ENCODE measurements around the gene APBA2.

Gene APBA2

DNA sequence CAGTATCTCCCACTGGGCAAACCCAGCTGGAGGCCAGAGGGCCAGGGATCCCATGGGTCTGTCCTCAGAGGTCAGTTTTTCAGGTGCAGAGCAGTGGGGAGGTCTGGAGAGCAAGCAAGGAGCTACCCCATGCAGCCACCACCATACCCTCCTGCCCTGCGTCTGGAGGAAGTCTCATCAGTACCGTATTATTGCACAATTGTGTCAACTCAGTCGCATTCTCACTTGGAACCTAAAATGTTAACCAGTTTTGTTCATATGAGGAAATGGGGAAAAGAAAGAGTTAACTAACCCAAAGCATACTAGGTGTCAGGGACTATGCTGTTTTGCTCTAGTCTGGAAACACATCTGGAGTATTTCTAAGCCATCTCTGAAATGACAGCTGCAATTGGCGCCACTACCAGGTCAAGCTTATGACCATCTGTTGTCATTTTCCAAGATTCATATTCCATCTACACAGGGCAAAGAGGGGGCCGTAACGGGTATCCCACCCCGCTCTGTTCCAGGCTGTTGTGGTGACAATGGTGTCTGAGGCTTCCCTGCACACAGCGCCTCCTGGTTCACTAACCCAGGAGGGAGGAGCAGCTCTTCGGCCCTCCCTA, 16.9 kb upstream of the APBA2 start:
- in situ Hi-C loops (cut with MboI; ENCODE audit: low sequenced_read_pairs): no loop called here
- Histone ChIP-seq H3K4me3 (no peak overlapping the region), H3K4me1 (no peaks in the 10 kb centered on the region), H3K36me3 (replicated peaks) (no peaks in the 10 kb centered on the region), H3K9me3 (no peaks in the 10 kb centered on the region), H3K27me3 (ENCODE audit: low read depth) (no peaks in the 10 kb centered on the region)
- no peak for DNase-seq (ENCODE audit: low spot score in 2 of 2)

DNA sequence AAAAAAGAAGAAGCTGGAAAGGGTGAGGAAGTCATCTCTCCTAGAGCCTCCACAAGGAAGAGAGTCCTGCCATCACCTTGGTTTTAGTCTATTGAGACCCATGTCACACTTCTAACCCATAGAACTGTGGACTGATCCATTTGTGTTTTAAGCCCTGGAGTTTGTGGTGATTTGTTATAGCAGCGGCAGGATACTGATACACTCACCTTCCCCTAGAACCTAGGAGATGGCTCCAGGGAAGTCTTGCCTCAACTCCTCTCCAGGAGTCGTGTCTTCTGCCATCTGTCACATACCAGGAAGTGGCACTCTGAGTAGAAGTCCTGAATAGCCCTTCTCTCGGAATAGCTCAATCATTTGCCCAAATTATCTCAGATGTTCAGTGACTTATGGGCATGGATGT, 14.6 kb upstream of the APBA2 start:
- Histone ChIP-seq H3K36me3 (replicated peaks) (no peaks in the 10 kb centered on the region), H3K27me3 (ENCODE audit: low read depth) (no peaks in the 10 kb centered on the region), H3K9me3 (no peaks in the 10 kb centered on the region), H3K4me1 (no peaks in the 10 kb centered on the region), H3K4me3 (no peak overlapping the region)
- in situ Hi-C loops (cut with MboI; ENCODE audit: low sequenced_read_pairs): no loop called here
- no peak for DNase-seq (ENCODE audit: low spot score in 2 of 2)

DNA sequence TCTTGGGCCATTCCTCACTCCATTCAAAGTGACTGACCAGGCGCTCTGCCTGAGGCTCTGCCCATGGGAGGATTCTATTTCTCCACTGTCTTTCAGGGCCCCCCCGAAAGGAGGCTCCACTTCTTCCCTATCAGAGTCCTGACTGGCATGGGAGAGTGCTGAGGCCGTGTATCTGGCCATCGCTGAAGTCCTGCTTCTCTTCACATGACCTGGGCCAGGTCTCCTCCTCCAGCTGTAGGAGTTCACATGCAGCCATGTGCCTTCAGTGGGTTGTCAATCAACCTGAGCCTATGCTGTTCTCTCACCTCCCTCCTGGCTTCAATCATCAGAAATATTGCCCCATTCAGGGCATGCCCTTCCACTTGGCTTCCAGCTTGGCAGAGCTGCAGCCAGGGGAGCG, 12.8 kb upstream of the APBA2 start:
- Histone ChIP-seq H3K36me3 (replicated peaks) (no peaks in the 10 kb centered on the region), H3K4me3 (no peak overlapping the region), H3K9me3 (no peaks in the 10 kb centered on the region), H3K4me1 (no peaks in the 10 kb centered on the region), H3K27me3 (ENCODE audit: low read depth) (no peaks in the 10 kb centered on the region)
- no peak for DNase-seq (ENCODE audit: low spot score in 2 of 2)
- in situ Hi-C loops (cut with MboI; ENCODE audit: low sequenced_read_pairs): no loop called here

DNA sequence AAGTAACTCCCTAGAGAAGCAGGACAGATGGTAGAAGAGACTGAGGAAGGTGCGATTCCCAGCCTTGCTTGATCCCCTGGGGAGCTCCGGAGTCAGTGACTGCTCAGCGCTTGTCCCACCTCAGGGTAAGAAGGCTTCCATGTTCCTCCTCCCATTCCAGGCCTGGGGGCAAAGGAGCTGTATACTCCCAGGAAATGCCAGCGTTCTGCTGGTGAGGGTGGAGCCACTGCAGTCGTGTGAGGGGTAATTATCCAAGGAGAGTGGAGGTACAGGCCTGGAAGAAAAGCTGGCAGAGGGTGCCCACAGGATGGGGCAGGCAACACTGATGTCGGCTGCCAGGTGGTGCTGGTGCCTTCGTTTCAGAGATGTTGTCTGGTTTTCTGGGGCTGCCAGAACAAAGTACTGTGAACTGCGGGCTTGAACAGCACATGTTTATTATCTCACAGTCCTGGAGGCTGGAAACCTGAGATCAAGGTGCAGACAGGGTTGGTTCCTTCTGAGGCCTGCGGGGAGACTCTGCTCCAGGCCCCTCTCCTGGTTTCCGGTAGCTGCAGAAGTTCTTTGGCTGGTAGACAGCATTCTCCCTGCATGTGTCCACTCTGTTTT, 12.1 kb upstream of the APBA2 start:
- in situ Hi-C loops (cut with MboI; ENCODE audit: low sequenced_read_pairs): no loop called here
- no peaks in the 10 kb centered on the region for H3K4me1 ChIP-seq
- no peaks in the 10 kb centered on the region for H3K27me3 ChIP-seq (ENCODE audit: low read depth)
- no peaks in the 10 kb centered on the region for H3K9me3 ChIP-seq
- DNase-seq (ENCODE audit: low spot score in 2 of 2): no peak
- H3K4me3 ChIP-seq: no peak overlapping the region
- H3K36me3 ChIP-seq (replicated peaks): no peaks in the 10 kb centered on the region

DNA sequence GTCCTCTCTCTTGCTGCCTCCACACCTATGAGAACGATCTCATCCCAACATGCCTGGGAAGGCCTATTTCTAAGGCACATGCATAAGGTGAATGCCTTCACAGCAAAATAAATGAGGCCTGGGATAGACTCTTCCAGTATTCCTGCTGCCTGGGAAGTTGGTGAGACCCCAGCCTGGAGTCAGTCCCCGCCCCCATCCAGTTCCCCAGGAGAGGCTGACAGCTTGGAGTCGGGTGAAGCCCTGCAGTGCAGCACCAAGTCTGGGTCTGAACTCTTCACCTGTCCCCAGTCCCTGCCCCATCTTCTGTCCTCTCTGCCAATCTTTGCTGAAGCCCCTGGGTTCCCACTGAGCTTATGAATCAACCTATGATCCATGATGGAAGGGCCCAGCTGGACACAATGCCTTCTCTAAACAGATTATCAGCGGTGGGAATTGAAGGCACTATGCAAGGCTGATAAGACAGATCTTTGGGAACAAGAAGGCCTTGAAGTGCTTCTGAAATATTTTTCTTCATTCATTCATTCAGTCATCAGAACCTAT, 10.2 kb upstream of the APBA2 start:
- DNase-seq (ENCODE audit: low spot score in 2 of 2): no peak
- in situ Hi-C loops (cut with MboI; ENCODE audit: low sequenced_read_pairs): no loop called here
- no peaks in the 10 kb centered on the region for H3K36me3 ChIP-seq (replicated peaks)
- H3K4me3 ChIP-seq: no peak overlapping the region
- H3K9me3 ChIP-seq: no peaks in the 10 kb centered on the region
- H3K4me1 ChIP-seq: no peaks in the 10 kb centered on the region
- no peaks in the 10 kb centered on the region for H3K27me3 ChIP-seq (ENCODE audit: low read depth)

DNA sequence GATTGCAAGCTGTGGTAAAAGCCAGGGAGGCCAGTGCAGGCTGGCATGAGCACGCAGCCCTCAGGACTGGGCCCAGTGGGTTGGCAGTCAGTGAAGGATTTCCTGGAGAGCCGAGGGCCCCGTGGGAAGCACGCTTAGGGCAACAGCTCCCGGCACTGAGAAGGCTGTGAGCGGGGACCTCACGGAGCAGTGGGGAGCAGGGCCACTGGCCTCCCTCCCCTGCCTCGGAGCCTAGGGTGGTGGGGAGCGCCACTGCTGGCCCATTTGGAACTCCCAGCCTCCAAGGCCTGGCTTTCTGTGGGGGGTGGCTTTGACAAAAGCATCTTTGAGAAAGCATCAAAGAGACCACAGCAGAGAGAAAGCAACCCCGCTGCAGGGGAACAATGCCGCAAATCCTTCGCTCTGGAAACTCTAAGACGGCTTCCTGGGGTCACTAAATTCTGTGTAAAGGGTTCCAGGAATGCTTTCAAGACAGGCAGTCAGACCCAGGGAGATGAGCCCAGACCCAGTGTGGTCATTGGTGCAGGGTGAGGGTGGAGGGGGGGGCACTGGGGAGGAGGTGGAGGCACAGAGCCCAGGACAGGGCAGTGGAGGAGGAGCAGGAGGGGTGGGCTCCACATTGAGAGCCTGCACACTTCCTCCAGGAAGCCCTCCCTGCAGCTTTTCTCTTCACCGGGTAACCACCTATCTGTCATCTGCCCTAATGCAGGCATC, 9.5 kb upstream of the APBA2 start:
- H3K4me1 ChIP-seq: no peaks in the 10 kb centered on the region
- DNase-seq (ENCODE audit: low spot score in 2 of 2): no peak
- no peak overlapping the region for H3K4me3 ChIP-seq
- H3K36me3 ChIP-seq (replicated peaks): no peaks in the 10 kb centered on the region
- no peaks in the 10 kb centered on the region for H3K9me3 ChIP-seq
- no peaks in the 10 kb centered on the region for H3K27me3 ChIP-seq (ENCODE audit: low read depth)
- in situ Hi-C loops (cut with MboI; ENCODE audit: low sequenced_read_pairs): no loop called here

DNA sequence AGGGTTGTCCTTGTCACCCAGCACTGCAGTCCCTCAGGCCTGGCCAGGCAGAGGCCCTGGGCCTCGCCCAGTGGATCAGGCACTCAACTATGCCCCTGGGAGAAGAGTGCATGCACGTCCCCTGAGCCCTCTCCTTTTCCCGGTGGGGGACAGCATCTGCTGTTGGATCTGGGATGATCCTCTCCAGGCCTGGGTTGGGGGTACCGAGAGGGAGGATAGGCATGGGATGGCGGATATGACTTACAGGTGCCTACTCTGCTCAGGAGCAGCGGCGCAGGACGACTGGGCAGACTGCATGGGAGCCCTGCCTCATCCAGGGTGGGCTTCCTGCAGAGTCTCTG, 9.0 kb upstream of the APBA2 start:
- in situ Hi-C loops (cut with MboI; ENCODE audit: low sequenced_read_pairs): no loop called here
- no peak overlapping the region for H3K4me3 ChIP-seq
- H3K4me1 ChIP-seq: no peaks in the 10 kb centered on the region
- no peaks in the 10 kb centered on the region for H3K27me3 ChIP-seq (ENCODE audit: low read depth)
- DNase-seq (ENCODE audit: low spot score in 2 of 2): no peak
- no peaks in the 10 kb centered on the region for H3K36me3 ChIP-seq (replicated peaks)
- H3K9me3 ChIP-seq: no peaks in the 10 kb centered on the region

DNA sequence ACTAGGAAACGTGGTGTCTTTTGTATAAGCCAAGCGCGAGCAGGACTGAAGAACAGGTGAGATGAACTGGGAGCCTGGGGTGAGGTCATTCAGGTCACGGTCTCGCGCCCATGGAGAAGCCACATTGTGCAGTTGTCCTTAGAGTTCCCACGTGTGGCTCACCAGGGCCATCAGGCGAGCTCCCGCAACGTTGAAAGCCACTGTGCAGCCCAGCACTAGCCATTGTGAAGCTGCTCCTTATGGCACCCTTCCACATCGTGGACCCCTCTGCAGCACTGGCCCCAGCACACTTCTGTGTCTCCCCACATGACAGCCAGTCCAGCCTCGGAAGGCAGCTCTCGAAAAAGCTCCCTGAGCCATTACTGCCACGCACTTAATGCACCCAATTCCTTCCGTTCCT, 7.6 kb upstream of the APBA2 start:
- in situ Hi-C loops (cut with MboI; ENCODE audit: low sequenced_read_pairs): no loop called here

DNA sequence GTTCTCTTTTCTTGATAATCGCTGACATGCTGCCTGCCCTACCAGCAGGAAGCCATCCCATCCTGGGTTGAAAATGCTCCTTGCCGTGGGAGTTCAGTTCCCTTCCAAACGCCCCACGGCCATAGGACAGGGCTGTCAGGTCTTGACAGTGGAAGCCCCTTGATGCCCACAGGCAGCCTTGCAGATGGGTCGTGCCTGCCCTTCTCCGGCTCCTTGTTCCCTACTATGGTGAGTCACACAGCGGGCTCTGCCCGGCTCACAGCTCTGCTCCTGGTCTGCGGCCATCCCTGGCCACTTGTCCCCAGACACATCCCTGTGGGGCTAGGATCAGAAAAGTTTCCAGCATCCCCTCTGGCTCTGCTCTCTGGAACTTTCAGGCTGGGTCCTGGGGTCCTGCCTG, 6.2 kb upstream of the APBA2 start:
- Histone ChIP-seq H3K4me1 (no peaks in the 10 kb centered on the region), H3K4me3 (no peak overlapping the region), H3K27me3 (ENCODE audit: low read depth) (no peaks in the 10 kb centered on the region), H3K36me3 (replicated peaks) (no peaks in the 10 kb centered on the region), H3K9me3 (no peaks in the 10 kb centered on the region)
- in situ Hi-C loops (cut with MboI; ENCODE audit: low sequenced_read_pairs): no loop called here
- no peak for DNase-seq (ENCODE audit: low spot score in 2 of 2)

More for the DNA sequence above, 7.6 kb upstream of the APBA2 start:
- H3K4me3 ChIP-seq: no peak overlapping the region
- H3K4me1 ChIP-seq: no peaks in the 10 kb centered on the region
- no peaks in the 10 kb centered on the region for H3K36me3 ChIP-seq (replicated peaks)
- DNase-seq (ENCODE audit: low spot score in 2 of 2): no peak
- H3K27me3 ChIP-seq (ENCODE audit: low read depth): no peaks in the 10 kb centered on the region
- no peaks in the 10 kb centered on the region for H3K9me3 ChIP-seq

DNA sequence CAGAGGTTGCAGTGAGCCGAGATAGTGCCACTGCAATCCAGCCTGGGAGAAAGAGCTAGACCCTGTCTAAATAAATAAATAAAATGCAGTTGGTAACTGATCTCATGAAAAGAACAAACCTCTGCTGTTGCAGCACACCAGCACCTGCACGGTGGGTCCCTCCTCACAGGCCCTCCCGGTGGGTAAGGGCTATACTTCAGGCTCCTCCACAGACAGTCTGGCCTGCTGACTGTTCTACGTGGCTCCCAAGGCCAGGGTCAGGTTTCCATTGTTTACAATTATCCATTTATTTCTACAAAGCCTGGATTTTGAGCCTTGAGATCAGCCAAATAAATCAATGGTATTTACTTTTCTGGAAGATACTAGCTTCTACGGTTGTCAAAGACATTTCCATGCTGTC, 5.1 kb upstream of the APBA2 start:
- H3K4me3 ChIP-seq: no peak overlapping the region
- DNase-seq (ENCODE audit: low spot score in 2 of 2): no peak
- no peaks in the 10 kb centered on the region for H3K27me3 ChIP-seq (ENCODE audit: low read depth)
- in situ Hi-C loops (cut with MboI; ENCODE audit: low sequenced_read_pairs): no loop called here
- no peaks in the 10 kb centered on the region for H3K36me3 ChIP-seq (replicated peaks)
- no peaks in the 10 kb centered on the region for H3K9me3 ChIP-seq
- H3K4me1 ChIP-seq: peaks cover 4% of the 10 kb centered on the region

DNA sequence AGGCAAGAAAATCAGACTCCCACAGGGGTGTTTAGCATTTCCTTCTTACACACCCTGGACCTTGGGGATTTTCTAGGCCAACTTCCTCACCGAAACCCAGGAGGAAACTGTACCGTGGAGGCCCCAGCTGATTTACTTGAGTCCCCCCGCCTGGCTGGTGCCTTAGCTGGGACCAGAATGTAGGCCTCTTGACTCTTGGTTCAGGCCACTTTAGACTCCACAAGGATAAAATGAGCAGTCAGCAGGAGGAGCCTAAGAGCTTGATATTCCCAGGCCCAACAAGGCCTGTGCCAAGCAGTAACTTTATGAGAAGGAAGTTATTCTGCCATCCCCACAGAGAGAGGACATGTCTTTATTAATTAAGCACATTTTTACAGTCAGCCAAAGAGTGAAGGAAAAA, 4.6 kb upstream of the APBA2 start:
- in situ Hi-C loops (cut with MboI; ENCODE audit: low sequenced_read_pairs): no loop called here
- H3K9me3 ChIP-seq: no peaks in the 10 kb centered on the region
- H3K4me1 ChIP-seq: peaks cover 4% of the 10 kb centered on the region
- no peaks in the 10 kb centered on the region for H3K36me3 ChIP-seq (replicated peaks)
- no peak overlapping the region for H3K4me3 ChIP-seq
- no peak for DNase-seq (ENCODE audit: low spot score in 2 of 2)
- H3K27me3 ChIP-seq (ENCODE audit: low read depth): no peaks in the 10 kb centered on the region

DNA sequence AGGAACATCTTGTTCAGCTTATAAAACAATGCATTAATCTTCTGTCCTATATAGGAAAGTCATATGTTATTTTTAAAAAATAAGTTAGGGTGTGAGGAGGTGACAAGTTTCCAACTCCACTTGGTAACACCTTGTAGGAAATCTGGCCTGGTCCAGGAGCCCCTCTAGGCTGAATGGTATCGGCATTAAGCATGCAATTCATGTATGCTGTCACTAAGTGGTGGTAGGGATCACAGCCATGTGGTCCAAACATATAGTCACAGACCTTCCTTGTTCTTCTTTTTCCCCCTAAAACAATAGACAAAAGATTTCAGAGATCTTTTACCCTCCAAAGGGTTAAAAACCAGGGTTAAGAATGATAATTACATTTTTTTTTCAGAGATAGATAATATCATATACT, 4.2 kb upstream of the APBA2 start:
- peaks cover 4% of the 10 kb centered on the region for H3K4me1 ChIP-seq
- H3K36me3 ChIP-seq (replicated peaks): no peaks in the 10 kb centered on the region
- in situ Hi-C loops (cut with MboI; ENCODE audit: low sequenced_read_pairs): no loop called here
- DNase-seq (ENCODE audit: low spot score in 2 of 2): no peak
- no peaks in the 10 kb centered on the region for H3K9me3 ChIP-seq
- H3K27me3 ChIP-seq (ENCODE audit: low read depth): no peaks in the 10 kb centered on the region
- H3K4me3 ChIP-seq: no peak overlapping the region

DNA sequence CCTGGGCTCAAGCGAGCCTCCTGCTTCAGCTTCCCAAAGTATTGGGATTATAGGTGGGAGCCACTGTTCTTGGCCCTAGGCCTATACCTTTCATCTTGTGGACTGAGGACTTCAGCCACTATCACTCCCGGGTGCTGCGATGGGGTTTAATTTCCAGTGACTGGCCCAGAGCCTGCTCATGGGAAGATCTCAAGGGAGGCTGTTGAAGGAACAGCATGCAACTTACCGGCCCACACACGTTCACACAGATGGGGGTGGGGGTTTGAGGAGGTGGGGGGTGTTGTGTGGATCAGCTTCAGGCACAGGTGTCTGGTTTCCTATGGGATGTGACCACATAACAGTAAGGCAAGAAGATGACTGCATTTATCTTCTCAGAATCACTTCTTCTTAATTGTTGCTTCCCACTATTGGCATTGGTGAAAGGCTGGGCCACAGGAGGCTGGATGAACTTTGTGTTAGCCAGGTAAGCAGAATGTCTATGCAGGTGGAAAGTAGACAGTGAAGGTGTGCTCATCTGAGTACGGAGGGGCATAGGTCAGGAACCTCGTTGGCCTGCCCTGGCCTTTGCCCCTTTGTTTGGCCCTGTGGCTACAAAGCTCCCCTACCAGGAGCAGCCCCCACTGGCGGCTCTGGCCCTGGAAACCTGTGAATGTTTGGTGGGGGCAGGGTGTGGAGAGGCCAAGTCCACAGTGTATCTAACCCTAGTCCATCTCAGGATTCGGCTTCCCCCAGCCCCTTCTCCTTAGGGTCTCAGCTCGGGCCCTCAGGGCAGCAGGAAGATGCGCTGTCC, 1.4 kb upstream of the APBA2 start:
- DNase-seq (ENCODE audit: low spot score in 2 of 2): no peak
- peaks cover 10% of the 10 kb centered on the region for H3K4me1 ChIP-seq
- in situ Hi-C loops (cut with MboI; ENCODE audit: low sequenced_read_pairs): no loop called here
- no peaks in the 10 kb centered on the region for H3K27me3 ChIP-seq (ENCODE audit: low read depth)
- no peak overlapping the region for H3K4me3 ChIP-seq
- H3K9me3 ChIP-seq: no peaks in the 10 kb centered on the region
- no peaks in the 10 kb centered on the region for H3K36me3 ChIP-seq (replicated peaks)

DNA sequence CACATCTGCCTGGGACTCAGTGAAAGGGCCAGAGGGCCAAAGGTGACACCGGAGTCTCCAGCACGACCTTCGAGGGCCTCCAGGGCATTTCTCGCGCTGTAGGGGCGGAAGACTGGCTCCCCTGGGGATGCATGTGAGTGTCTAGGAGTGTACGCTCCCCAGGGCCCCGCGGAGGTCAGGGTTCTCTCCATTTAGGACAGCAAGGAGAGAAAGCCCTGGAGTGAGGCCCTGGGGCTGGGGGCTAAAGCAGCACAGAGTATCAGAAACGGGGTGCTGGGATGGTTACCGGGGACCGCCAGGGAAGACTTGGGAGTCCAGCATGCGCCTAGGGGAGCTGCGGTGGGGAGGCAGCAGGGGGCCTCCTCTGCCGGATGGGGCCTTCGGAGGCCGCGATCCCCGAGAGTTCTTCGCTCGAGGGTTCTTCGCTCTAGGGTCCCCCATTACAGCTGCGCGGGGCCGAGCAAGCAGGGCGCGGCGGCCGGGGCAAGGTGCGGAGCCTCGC, 595 bp upstream of the APBA2 start:
- in situ Hi-C loops (cut with MboI; ENCODE audit: low sequenced_read_pairs): no loop called here
- peaks cover 10% of the 10 kb centered on the region for H3K4me1 ChIP-seq
- no peaks in the 10 kb centered on the region for H3K27me3 ChIP-seq (ENCODE audit: low read depth)
- DNase-seq (ENCODE audit: low spot score in 2 of 2): no peak
- H3K36me3 ChIP-seq (replicated peaks): no peaks in the 10 kb centered on the region
- H3K9me3 ChIP-seq: no peaks in the 10 kb centered on the region
- peak overlapping the region; percentile 52 for H3K4me3 ChIP-seq
